Measurements from ENCODE around the gene ENOPH1. TPM values are rescaled to one million over a fixed set of nuclear protein-coding genes. Genes with fewer than 3 reads are reported as not detected.

Gene ENOPH1
- total and polyA plus RNA-seq, 2 of the 13 experiments (the other 11 are each of a cell fraction or from before 2014, with no cell fraction given), result 15.5 to 64.3 TPM

GRCh38 chr4:82434949-82435348, 4.6 kb downstream of the ENOPH1 start (continued):
- TF ChIP-seq HMGXB3 (CRISPR knock-in tag; IDR thresholded peaks at IDR 0.05; ENCODE audit: borderline replicate concordance) (no peak), MXI1 (IDR thresholded peaks at IDR 0.05; ENCODE audit: borderline replicate concordance, low read depth, low read length) (no peak), DBP (CRISPR knock-in tag; IDR thresholded peaks at IDR 0.05; ENCODE audit: not compliant biosample characterization) (no peak), EEA1 (CRISPR knock-in tag; IDR thresholded peaks at IDR 0.05; ENCODE audit: borderline replicate concordance) (no peak), NCOR1 (IDR thresholded peaks at IDR 0.05; ENCODE audit: borderline replicate concordance, low read length) (no peak), ZNF609 (CRISPR knock-in tag; IDR thresholded peaks at IDR 0.05; ENCODE audit: borderline replicate concordance) (no peak), PREB (CRISPR knock-in tag; IDR thresholded peaks at IDR 0.05) (no peak), ISL2 (CRISPR knock-in tag; IDR thresholded peaks at IDR 0.05) (no peak), LBX2 (CRISPR knock-in tag; IDR thresholded peaks at IDR 0.05; ENCODE audit: borderline replicate concordance) (no peak), POGZ (CRISPR knock-in tag; IDR thresholded peaks at IDR 0.05) (peak; percentile 62), SETDB1 (CRISPR knock-in tag; IDR thresholded peaks at IDR 0.05; ENCODE audit: borderline replicate concordance) (no peak), FOXJ3 (CRISPR knock-in tag; IDR thresholded peaks at IDR 0.05; ENCODE audit: borderline replicate concordance) (peak; percentile 51; the same call in 1 of the 2 replicates), RCOR2 (CRISPR knock-in tag; IDR thresholded peaks at IDR 0.05) (0 out of 2 replicates have a peak, but pooled peaks have one; percentile 24), ZNF75D (CRISPR knock-in tag; IDR thresholded peaks at IDR 0.05; ENCODE audit: borderline replicate concordance) (no peak), TCF12 (IDR thresholded peaks at IDR 0.05) (no peak), TCF12 (CRISPR knock-in tag; IDR thresholded peaks at IDR 0.05) (no peak), MEIS2 (CRISPR knock-in tag; IDR thresholded peaks at IDR 0.05) (no peak)
